Measurements from ENCODE around the gene CYB5D1. TPM values are rescaled to one million over a fixed set of nuclear protein-coding genes. Genes with fewer than 3 reads are reported as not detected.

Gene CYB5D1
- total and polyA plus RNA-seq, 9 donors, result 5.9 to 9.3 (median 7.3) TPM

- H3K27me3 ChIP-seq (ENCODE audit: control insufficient read depth, insufficient read depth, low read length), result peaks cover 2% of the 10 kb centered on the region
- peaks cover 68% of the 10 kb centered on the region for H3K4me1 ChIP-seq (ENCODE audit: control insufficient read depth, insufficient read depth, low read length)
- H3K9me3 ChIP-seq (replicated peaks; ENCODE audit: control insufficient read depth, low read depth, low read length), result no peaks in the 10 kb centered on the region
- H3K27ac ChIP-seq (ENCODE audit: low read length), result peak overlapping the region; percentile 95
- 2% methylated on average over 11 of the region's 30 CpGs for WGBS (ENCODE audit: insufficient coverage)
- peak; percentile 74 for DNase-seq
- H3K36me3 ChIP-seq (ENCODE audit: control insufficient read depth, insufficient read depth, low read length), result peaks cover 19% of the 10 kb centered on the region
- peak overlapping the region; percentile 76 for H3K4me3 ChIP-seq (ENCODE audit: low read length)
These were observed 28.6 kb downstream of the CYB5D1 start for GRCh38 chr17:7886227-7887037.

- no peaks in the 10 kb centered on the region for H3K9me3 ChIP-seq (replicated peaks; ENCODE audit: control insufficient read depth, low read depth, low read length)
- WGBS (ENCODE audit: insufficient coverage), result no CpG with 5 or more reads among the region's 8 CpGs
- H3K4me1 ChIP-seq (ENCODE audit: control insufficient read depth, insufficient read depth, low read length), result peaks cover 65% of the 10 kb centered on the region
- H3K36me3 ChIP-seq (ENCODE audit: control insufficient read depth, insufficient read depth, low read length), result peaks cover 22% of the 10 kb centered on the region
- peaks cover 2% of the 10 kb centered on the region for H3K27me3 ChIP-seq (ENCODE audit: control insufficient read depth, insufficient read depth, low read length)
- no peak for DNase-seq
- H3K27ac ChIP-seq (ENCODE audit: low read length), result peak overlapping the region; percentile 95
- H3K4me3 ChIP-seq (ENCODE audit: low read length), result peak overlapping the region; percentile 76
These were observed 29.3 kb downstream of the CYB5D1 start for GRCh38 chr17:7887038-7887481.

- Histone ChIP-seq H3K27ac (ENCODE audit: low read length) (peak overlapping the region; percentile 95), H3K4me1 (ENCODE audit: control insufficient read depth, insufficient read depth, low read length) (peaks cover 65% of the 10 kb centered on the region), H3K4me3 (ENCODE audit: low read length) (peak overlapping the region; percentile 76), H3K9me3 (replicated peaks; ENCODE audit: control insufficient read depth, low read depth, low read length) (no peaks in the 10 kb centered on the region), H3K36me3 (ENCODE audit: control insufficient read depth, insufficient read depth, low read length) (peaks cover 22% of the 10 kb centered on the region), H3K27me3 (ENCODE audit: control insufficient read depth, insufficient read depth, low read length) (peaks cover 2% of the 10 kb centered on the region)
- WGBS (ENCODE audit: insufficient coverage), result 0% methylated on average over 16 of the region's 35 CpGs
- DNase-seq, result peak; percentile 99
These were observed 29.8 kb downstream of the CYB5D1 start for GRCh38 chr17:7887482-7888183.

GRCh38 chr17:7888184-7888920 is 30.5 kb downstream of the CYB5D1 start, which contains the start of gene CHD3:
Gene CHD3, plus strand, starts transcription at chr17:7888789. Its CDS starts 212 bp downstream, at chr17:7889001.
- peaks cover 70% of the 10 kb centered on the region for H3K4me1 ChIP-seq (ENCODE audit: control insufficient read depth, insufficient read depth, low read length)
- 23% methylated on average over 14 of the region's 18 CpGs for WGBS (ENCODE audit: insufficient coverage)
- H3K36me3 ChIP-seq (ENCODE audit: control insufficient read depth, insufficient read depth, low read length), result peaks cover 27% of the 10 kb centered on the region

GRCh38 chr17:7889166-7889955 is 31.6 kb downstream of the CYB5D1 start:
- Histone ChIP-seq H3K4me1 (ENCODE audit: control insufficient read depth, insufficient read depth, low read length) (peaks cover 77% of the 10 kb centered on the region), H3K27ac (ENCODE audit: low read length) (peak overlapping the region; percentile 95), H3K9me3 (replicated peaks; ENCODE audit: control insufficient read depth, low read depth, low read length) (no peaks in the 10 kb centered on the region), H3K27me3 (ENCODE audit: control insufficient read depth, insufficient read depth, low read length) (peaks cover 2% of the 10 kb centered on the region), H3K4me3 (ENCODE audit: low read length) (peak overlapping the region; percentile 22), H3K36me3 (ENCODE audit: control insufficient read depth, insufficient read depth, low read length) (peaks cover 37% of the 10 kb centered on the region)
- DNase-seq, result peak; percentile 97
- 13% methylated on average over 7 of the region's 11 CpGs for WGBS (ENCODE audit: insufficient coverage)

More at GRCh38 chr17:7888184-7888920, 30.5 kb downstream of the CYB5D1 start, which contains the start of gene CHD3:
- no peaks in the 10 kb centered on the region for H3K9me3 ChIP-seq (replicated peaks; ENCODE audit: control insufficient read depth, low read depth, low read length)
- DNase-seq, result no peak
- peaks cover 2% of the 10 kb centered on the region for H3K27me3 ChIP-seq (ENCODE audit: control insufficient read depth, insufficient read depth, low read length)
- H3K27ac ChIP-seq (ENCODE audit: low read length), result peak within 1 kb of the TSS; percentile 95
- peak within 1 kb of the TSS; percentile 76 for H3K4me3 ChIP-seq (ENCODE audit: low read length)

GRCh38 chr17:7893187-7893880 is 35.5 kb downstream of the CYB5D1 start:
- WGBS (ENCODE audit: insufficient coverage), result 56% methylated on average over 3 of the region's 15 CpGs
- Histone ChIP-seq H3K4me3 (ENCODE audit: low read length) (no peak overlapping the region), H3K9me3 (replicated peaks; ENCODE audit: control insufficient read depth, low read depth, low read length) (no peaks in the 10 kb centered on the region), H3K4me1 (ENCODE audit: control insufficient read depth, insufficient read depth, low read length) (peaks cover 49% of the 10 kb centered on the region), H3K36me3 (ENCODE audit: control insufficient read depth, insufficient read depth, low read length) (peaks cover 69% of the 10 kb centered on the region), H3K27me3 (ENCODE audit: control insufficient read depth, insufficient read depth, low read length) (peaks cover 2% of the 10 kb centered on the region), H3K27ac (ENCODE audit: low read length) (no peak overlapping the region)
- DNase-seq, result peak; percentile 74

GRCh38 chr17:7894226-7894625 is 36.4 kb downstream of the CYB5D1 start:
- H3K27ac ChIP-seq (ENCODE audit: low read length), result no peak overlapping the region
- DNase-seq, result no peak
- H3K27me3 ChIP-seq (ENCODE audit: control insufficient read depth, insufficient read depth, low read length), result peaks cover 2% of the 10 kb centered on the region
- H3K4me1 ChIP-seq (ENCODE audit: control insufficient read depth, insufficient read depth, low read length), result peaks cover 40% of the 10 kb centered on the region
- WGBS (ENCODE audit: insufficient coverage), result no CpG with 5 or more reads among the region's 9 CpGs
- H3K4me3 ChIP-seq (ENCODE audit: low read length), result no peak overlapping the region
- H3K9me3 ChIP-seq (replicated peaks; ENCODE audit: control insufficient read depth, low read depth, low read length), result no peaks in the 10 kb centered on the region
- peaks cover 78% of the 10 kb centered on the region for H3K36me3 ChIP-seq (ENCODE audit: control insufficient read depth, insufficient read depth, low read length)

- Histone ChIP-seq H3K9me3 (replicated peaks; ENCODE audit: control insufficient read depth, low read depth, low read length) (no peaks in the 10 kb centered on the region), H3K4me1 (ENCODE audit: control insufficient read depth, insufficient read depth, low read length) (peaks cover 34% of the 10 kb centered on the region), H3K36me3 (ENCODE audit: control insufficient read depth, insufficient read depth, low read length) (peaks cover 83% of the 10 kb centered on the region), H3K27me3 (ENCODE audit: control insufficient read depth, insufficient read depth, low read length) (peaks cover 2% of the 10 kb centered on the region), H3K4me3 (ENCODE audit: low read length) (no peak overlapping the region), H3K27ac (ENCODE audit: low read length) (no peak overlapping the region)
- no peak for DNase-seq
- WGBS (ENCODE audit: insufficient coverage), result 95% methylated on average over 3 of the region's 8 CpGs
These were observed 37.1 kb downstream of the CYB5D1 start for GRCh38 chr17:7894866-7895265.

GRCh38 chr17:7897090-7897489 is 39.3 kb downstream of the CYB5D1 start:
- Histone ChIP-seq H3K27ac (ENCODE audit: low read length) (no peak overlapping the region), H3K27me3 (ENCODE audit: control insufficient read depth, insufficient read depth, low read length) (no peaks in the 10 kb centered on the region), H3K36me3 (ENCODE audit: control insufficient read depth, insufficient read depth, low read length) (peaks cover 81% of the 10 kb centered on the region), H3K4me3 (ENCODE audit: low read length) (no peak overlapping the region), H3K9me3 (replicated peaks; ENCODE audit: control insufficient read depth, low read depth, low read length) (no peaks in the 10 kb centered on the region), H3K4me1 (ENCODE audit: control insufficient read depth, insufficient read depth, low read length) (peaks cover 17% of the 10 kb centered on the region)
- WGBS (ENCODE audit: insufficient coverage), result 82% methylated on average over 12 of the region's 13 CpGs
- DNase-seq, result no peak

All from muscle of leg (tissue), 11 donors.